ENCODE data around the gene LRRC74A.

DNA sequence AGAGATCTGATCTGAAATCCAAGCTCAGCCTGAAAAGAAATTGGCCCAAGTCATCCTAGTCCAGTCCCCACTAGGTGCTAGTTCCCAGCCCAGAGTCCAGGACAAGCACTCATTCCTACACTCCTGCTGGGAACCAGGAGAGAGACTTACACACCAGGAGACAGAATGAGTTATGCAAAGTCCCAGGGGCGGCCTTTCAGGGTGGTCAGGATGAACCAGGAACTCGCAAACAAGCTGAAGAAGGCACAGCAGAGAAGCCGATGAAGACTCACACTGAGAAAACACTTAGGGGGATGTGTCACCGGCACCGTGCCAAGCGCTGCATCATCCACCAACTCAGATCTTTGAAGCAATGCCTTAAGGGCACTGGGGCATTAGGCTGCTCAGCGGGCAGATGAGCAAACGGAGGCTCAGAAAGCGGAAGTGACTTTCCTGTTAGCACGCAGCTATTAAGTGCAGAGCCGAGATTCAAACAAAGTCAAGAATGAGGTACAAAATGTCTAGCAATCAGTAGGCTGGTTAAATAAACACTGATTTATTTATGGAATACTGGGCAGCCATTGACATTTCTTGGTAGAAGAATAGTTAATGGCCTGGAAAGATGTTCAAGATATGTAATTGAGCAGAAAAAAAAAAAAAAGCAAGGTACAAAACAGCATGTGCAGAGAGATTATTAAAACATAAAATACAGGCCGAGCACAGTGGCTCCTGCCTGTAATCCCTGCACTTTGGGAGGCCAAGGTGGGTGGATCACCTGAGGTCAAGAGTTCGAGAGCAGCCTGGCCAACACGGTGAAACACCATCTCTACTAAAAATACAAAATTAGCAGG, 78.7 kb downstream of the LRRC74A start:
- no peak for TF ChIP-seq POLR2A (IDR thresholded peaks at IDR 0.05)
- TF ChIP-seq, protein P1, sequence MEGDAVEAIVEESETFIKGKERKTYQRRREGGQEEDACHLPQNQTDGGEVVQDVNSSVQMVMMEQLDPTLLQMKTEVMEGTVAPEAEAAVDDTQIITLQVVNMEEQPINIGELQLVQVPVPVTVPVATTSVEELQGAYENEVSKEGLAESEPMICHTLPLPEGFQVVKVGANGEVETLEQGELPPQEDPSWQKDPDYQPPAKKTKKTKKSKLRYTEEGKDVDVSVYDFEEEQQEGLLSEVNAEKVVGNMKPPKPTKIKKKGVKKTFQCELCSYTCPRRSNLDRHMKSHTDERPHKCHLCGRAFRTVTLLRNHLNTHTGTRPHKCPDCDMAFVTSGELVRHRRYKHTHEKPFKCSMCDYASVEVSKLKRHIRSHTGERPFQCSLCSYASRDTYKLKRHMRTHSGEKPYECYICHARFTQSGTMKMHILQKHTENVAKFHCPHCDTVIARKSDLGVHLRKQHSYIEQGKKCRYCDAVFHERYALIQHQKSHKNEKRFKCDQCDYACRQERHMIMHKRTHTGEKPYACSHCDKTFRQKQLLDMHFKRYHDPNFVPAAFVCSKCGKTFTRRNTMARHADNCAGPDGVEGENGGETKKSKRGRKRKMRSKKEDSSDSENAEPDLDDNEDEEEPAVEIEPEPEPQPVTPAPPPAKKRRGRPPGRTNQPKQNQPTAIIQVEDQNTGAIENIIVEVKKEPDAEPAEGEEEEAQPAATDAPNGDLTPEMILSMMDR (IDR thresholded peaks at IDR 0.05) = no peak

Data from body of pancreas (tissue), 4 donors.